Prostate gland (tissue), 2 donors: ENCODE measurements around the gene TMEM184C. TPM values are rescaled to one million over a fixed set of nuclear protein-coding genes. Genes with fewer than 3 reads are reported as not detected.

ENCODE experiments used
- DNase-seq: peaks from one replicate; pipeline ENCODE4 v3.0.0-alpha.2; 2019; ENCODE audit warnings: low spot score
- H3K27ac ChIP-seq, 2 donors: fragments of 200-600 bp; sonication (generic); 2 replicates each; pipeline ENCODE4 v1.5.1; 2017 to 2019
- H3K27me3 ChIP-seq: fragments of 200-600 bp; sonication (generic); replicated peaks from 2 replicates; pipeline ENCODE4 v1.5.1; 2019; ENCODE audit not compliant: insufficient read depth
- H3K36me3 ChIP-seq, 2 donors: fragments of 200-600 bp; sonication (generic); 1 replicate in 1 of 2; 2 replicates in 1 of 2; pipeline versions ENCODE4 v1.5.1 to v1.8.1; 2017 to 2019
- H3K4me1 ChIP-seq: fragments of 200-600 bp; sonication (generic); replicated peaks from 2 replicates; pipeline ENCODE4 v1.5.1; 2019
- H3K4me3 ChIP-seq, 2 donors: fragments of 200-600 bp; sonication (generic); 2 replicates each; pipeline ENCODE4 v1.5.1; 2017 to 2019
- H3K9me3 ChIP-seq: fragments of 200-600 bp; sonication (generic); 2 replicates; pipeline ENCODE4 v1.5.1; 2017
- POLR2A ChIP-seq: fragments of 450-650 bp; IDR thresholded peaks from one replicate; pipeline ENCODE4 v1.6.1; 2016; ENCODE audit warnings: antibody characterized with exemption, mild to moderate bottlenecking
- POLR2AphosphoS5 ChIP-seq: sonication (generic); formaldehyde crosslinking; IDR thresholded peaks from one replicate; pipeline ENCODE4 v1.6.1; 2017; ENCODE audit warnings: antibody characterized with exemption
- WGBS: methylation state at CpG from one replicate; pipeline ENCODE4 v1.1.5; 2018; 5-methylcytosine and 5-hydroxymethylcytosine counted together
- intact Hi-C: fragments of 100-400 bp; cut with DNase I; formaldehyde crosslinking; loops from one replicate; pipeline ENCODE4 v1.14.2; 2022
- total RNA-seq, 2 donors: library from RNA; depleted of rRNA; stranded (reverse); fragments of >200 nt; gene quantifications; one replicate each; pipeline ENCODE4 v1.1.0, GENCODE V29; 2016
- TF ChIP-seq, protein P1 (sequence below), 4 experiments: fragments of 200-600 bp in 2 of 4; fragments of 450-650 bp in 2 of 4; sonication (generic) in 2 of 4; IDR thresholded peaks; 1 replicate in 3 of 4; 2 replicates in 1 of 4; pipeline ENCODE4 v1.5.1; 2016 to 2019; ENCODE audit warnings: antibody characterized with exemption in 4 of 4, mild to moderate bottlenecking in 2 of 4, moderate library complexity in 2 of 4

The TMEM184C gene
- total RNA-seq, 2 donors from 2014 or later: 34.7 to 48.0 TPM

GRCh38 chr4:147714575-147715401, 97.6 kb downstream of the TMEM184C start:
- intact Hi-C loops: no loop called here
- H3K9me3 ChIP-seq: no peaks in the 10 kb centered on the region
- H3K27me3 ChIP-seq: no peaks in the 10 kb centered on the region
- DNase-seq: no peak
- no peak overlapping the region for H3K4me3 ChIP-seq
- no peaks in the 10 kb centered on the region for H3K4me1 ChIP-seq
- H3K27ac ChIP-seq: no peak overlapping the region
- H3K36me3 ChIP-seq: no peaks in the 10 kb centered on the region
- TF ChIP-seq, protein P1, sequence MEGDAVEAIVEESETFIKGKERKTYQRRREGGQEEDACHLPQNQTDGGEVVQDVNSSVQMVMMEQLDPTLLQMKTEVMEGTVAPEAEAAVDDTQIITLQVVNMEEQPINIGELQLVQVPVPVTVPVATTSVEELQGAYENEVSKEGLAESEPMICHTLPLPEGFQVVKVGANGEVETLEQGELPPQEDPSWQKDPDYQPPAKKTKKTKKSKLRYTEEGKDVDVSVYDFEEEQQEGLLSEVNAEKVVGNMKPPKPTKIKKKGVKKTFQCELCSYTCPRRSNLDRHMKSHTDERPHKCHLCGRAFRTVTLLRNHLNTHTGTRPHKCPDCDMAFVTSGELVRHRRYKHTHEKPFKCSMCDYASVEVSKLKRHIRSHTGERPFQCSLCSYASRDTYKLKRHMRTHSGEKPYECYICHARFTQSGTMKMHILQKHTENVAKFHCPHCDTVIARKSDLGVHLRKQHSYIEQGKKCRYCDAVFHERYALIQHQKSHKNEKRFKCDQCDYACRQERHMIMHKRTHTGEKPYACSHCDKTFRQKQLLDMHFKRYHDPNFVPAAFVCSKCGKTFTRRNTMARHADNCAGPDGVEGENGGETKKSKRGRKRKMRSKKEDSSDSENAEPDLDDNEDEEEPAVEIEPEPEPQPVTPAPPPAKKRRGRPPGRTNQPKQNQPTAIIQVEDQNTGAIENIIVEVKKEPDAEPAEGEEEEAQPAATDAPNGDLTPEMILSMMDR (IDR thresholded peaks at IDR 0.05): no peak
- TF ChIP-seq POLR2A: no peak
- TF ChIP-seq POLR2AphosphoS5: no peak
- WGBS: 90% methylated on average over 8 of the region's 8 CpGs

GRCh38 chr4:147717878-147718277, 100.7 kb downstream of the TMEM184C start:
- H3K27ac ChIP-seq: no peak overlapping the region
- H3K4me1 ChIP-seq: no peaks in the 10 kb centered on the region
- H3K36me3 ChIP-seq: no peaks in the 10 kb centered on the region
- intact Hi-C loops: no loop called here
- TF ChIP-seq POLR2AphosphoS5 (no peak), POLR2A (no peak)
- TF ChIP-seq, protein P1 (IDR thresholded peaks at IDR 0.05): no peak
- H3K9me3 ChIP-seq: no peaks in the 10 kb centered on the region
- 74% methylated on average over 1 of the region's 1 CpG for WGBS
- DNase-seq: no peak
- H3K27me3 ChIP-seq: no peaks in the 10 kb centered on the region
- H3K4me3 ChIP-seq: no peak overlapping the region

Other genes with a start within 250 kb of the TMEM184C start
- 10 to 100 TPM; 17.8 to 27.3 TPM for gene EDNRA, start 136.3 kb upstream of the TMEM184C start, total RNA-seq
- 10 to 100 TPM; 10.4 to 15.7 TPM for gene PRMT9, start 66.8 kb downstream of the TMEM184C start, total RNA-seq
- 10 to 100 TPM; 30.3 to 69.6 TPM for gene ARHGAP10, start 114.7 kb downstream of the TMEM184C start, total RNA-seq